Transverse colon (tissue), 4 donors: ENCODE measurements around the gene ESYT2.

Experiments used
- CTCF ChIP-seq, 5 experiments: fragments of 200-600 bp in 3 of 5; fragments of 450-650 bp in 2 of 5; sonication (generic) in 3 of 5; IDR thresholded peaks; 1 replicate in 2 of 5; 2 replicates in 3 of 5; pipeline ENCODE4 v1.5.1; 2016 to 2017; ENCODE audit warnings: antibody characterized with exemption in 5 of 5, inconsistent platforms in 3 of 5, mild to moderate bottlenecking in 2 of 5, moderate library complexity in 1 of 5
- POLR2AphosphoS5 ChIP-seq, 3 donors: sonication (generic); formaldehyde crosslinking; IDR thresholded peaks; one replicate each; pipeline ENCODE4 v1.6.1; 2016; ENCODE audit warnings: antibody characterized with exemption in 3 of 3

GRCh38 chr7:158779061-158780000, 50.0 kb downstream of the ESYT2 start:
- peak in 2 of 3 donors; percentile 9 to 50 for TF ChIP-seq POLR2AphosphoS5 (IDR thresholded peaks at IDR 0.05)
- TF ChIP-seq CTCF (IDR thresholded peaks at IDR 0.05): no peak
